Smooth muscle cell (in vitro differentiated cells): ENCODE measurements around the gene GRK3. TPM values are rescaled to one million over a fixed set of nuclear protein-coding genes. Genes with fewer than 3 reads are reported as not detected.
"Not testable (repeated sequence)": the region's sequence is repeated elsewhere in the genome, so short reads cannot be mapped to it uniquely, and the experiment has no call there.

Experiments
- DNase-seq: peaks from one replicate; lab custom pipeline; 2025; ENCODE audit not compliant: unreplicated experiment; lab: John Stamatoyannopoulos, UW
- H2AFZ ChIP-seq: fragments of 200-600 bp; sonication (generic); 2 replicates; pipeline ENCODE4 v1.6.0; 2016; ENCODE audit warnings: antibody characterized with exemption, low read depth, mild to moderate bottlenecking
- H3F3A ChIP-seq: fragments of 200-600 bp; sonication (generic); 2 replicates; pipeline ENCODE4 v1.6.0; 2017; ENCODE audit warnings: antibody characterized with exemption, low read depth
- H3K27ac ChIP-seq: fragments of 200-600 bp; sonication (generic); 2 replicates; pipeline ENCODE4 v1.5.1; 2016; ENCODE audit warnings: low read depth, mild to moderate bottlenecking
- H3K27me3 ChIP-seq: fragments of 200-600 bp; sonication (generic); 2 replicates; pipeline ENCODE4 v1.6.1; 2016; ENCODE audit warnings: low read depth, mild to moderate bottlenecking
- H3K36me3 ChIP-seq: fragments of 200-600 bp; sonication (generic); 2 replicates; pipeline ENCODE4 v1.5.1; 2016; ENCODE audit warnings: low read depth
- H3K4me1 ChIP-seq: fragments of 200-600 bp; sonication (generic); 2 replicates; pipeline ENCODE4 v1.5.1; 2016; ENCODE audit warnings: low read depth
- H3K4me2 ChIP-seq: fragments of 200-600 bp; sonication (generic); 2 replicates; pipeline ENCODE4 v1.6.0; 2016; ENCODE audit warnings: mild to moderate bottlenecking
- H3K4me3 ChIP-seq: fragments of 200-600 bp; sonication (generic); 2 replicates; pipeline ENCODE4 v1.5.1; 2016; ENCODE audit warnings: mild to moderate bottlenecking
- H3K79me2 ChIP-seq: fragments of 200-600 bp; sonication (generic); 2 replicates; pipeline ENCODE4 v1.6.0; 2016; ENCODE audit warnings: low read depth, mild to moderate bottlenecking
- H3K9ac ChIP-seq: fragments of 200-600 bp; sonication (generic); 2 replicates; pipeline ENCODE4 v1.6.0; 2016; ENCODE audit warnings: low read depth
- H3K9me3 ChIP-seq: fragments of 200-600 bp; sonication (generic); replicated peaks from 2 replicates; pipeline ENCODE4 v1.5.1; 2016; ENCODE audit warnings: low read depth
- H4K20me1 ChIP-seq: fragments of 200-600 bp; sonication (generic); 2 replicates; pipeline ENCODE4 v1.6.0; 2016; ENCODE audit warnings: low read depth
- CTCF ChIP-seq: fragments of 200-600 bp; sonication (generic); IDR thresholded peaks from 2 replicates; pipeline ENCODE4 v1.5.1; 2017; ENCODE audit warnings: borderline replicate concordance, mild to moderate bottlenecking, antibody characterized with exemption; ENCODE audit not compliant: insufficient read depth, poor library complexity, severe bottlenecking
- WGBS: methylation state at CpG from one replicate; pipeline ENCODE4 v1.1.7; 2016; ENCODE audit warnings: low lambda C conversion rate; 5-methylcytosine and 5-hydroxymethylcytosine counted together
- polyA plus RNA-seq: library from polyadenylated mRNA; unstranded; fragments of >200 nt; fragmentation: Nextera tagmentation; extraction: Ambion mirVana; gene quantifications from 2 replicates; pipeline ENCODE4 v1.2.1, GENCODE V29; 2016
- total RNA-seq: library from RNA; depleted of rRNA; stranded (reverse); fragments of >200 nt; gene quantifications from 2 replicates; pipeline ENCODE4 v1.2.3, GENCODE V29; 2014

Gene GRK3
- total and polyA plus RNA-seq, 2 experiments from 2014 or later: 1.0 to 4.6 TPM

GRCh38 chr22:25589664-25590063 lies 25.2 kb downstream of the GRK3 start:
- not testable (repeated sequence) for H3F3A ChIP-seq, H3K4me1 ChIP-seq, H3K4me3 ChIP-seq, DNase-seq, H4K20me1 ChIP-seq, H3K9ac ChIP-seq, H3K9me3 ChIP-seq, H3K4me2 ChIP-seq, H2AFZ ChIP-seq, H3K27ac ChIP-seq, H3K36me3 ChIP-seq, H3K79me2 ChIP-seq, H3K27me3 ChIP-seq
- WGBS: 94% methylated on average over 4 of the region's 4 CpGs

DNA sequence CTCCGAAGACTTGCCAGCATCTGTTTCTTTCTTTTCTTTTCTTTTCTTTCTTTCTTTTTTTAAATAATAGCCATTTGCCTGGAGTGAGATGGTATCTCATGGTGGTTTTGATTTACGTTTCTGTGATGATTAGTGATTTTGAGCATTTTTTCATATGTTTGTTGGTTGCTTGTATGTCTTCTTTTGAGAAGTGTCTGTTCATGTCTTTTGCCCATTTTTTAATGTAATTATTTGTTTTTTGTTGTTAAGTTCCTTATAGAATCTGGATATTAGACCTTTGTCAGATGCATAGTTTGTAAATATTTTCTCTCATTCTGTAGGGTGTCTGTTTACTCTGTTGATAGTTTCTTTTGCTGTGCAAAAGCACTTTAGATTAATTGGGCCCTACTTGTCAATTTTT lies 28.8 kb downstream of the GRK3 start:
- not testable (repeated sequence) for H3K9me3 ChIP-seq, H3K4me1 ChIP-seq, H3K9ac ChIP-seq, H3K27me3 ChIP-seq, H3K4me2 ChIP-seq, H3K4me3 ChIP-seq, H3K27ac ChIP-seq, H2AFZ ChIP-seq, H4K20me1 ChIP-seq, DNase-seq, H3K36me3 ChIP-seq, H3K79me2 ChIP-seq, H3F3A ChIP-seq
- 96% methylated on average over 2 of the region's 2 CpGs for WGBS

DNA sequence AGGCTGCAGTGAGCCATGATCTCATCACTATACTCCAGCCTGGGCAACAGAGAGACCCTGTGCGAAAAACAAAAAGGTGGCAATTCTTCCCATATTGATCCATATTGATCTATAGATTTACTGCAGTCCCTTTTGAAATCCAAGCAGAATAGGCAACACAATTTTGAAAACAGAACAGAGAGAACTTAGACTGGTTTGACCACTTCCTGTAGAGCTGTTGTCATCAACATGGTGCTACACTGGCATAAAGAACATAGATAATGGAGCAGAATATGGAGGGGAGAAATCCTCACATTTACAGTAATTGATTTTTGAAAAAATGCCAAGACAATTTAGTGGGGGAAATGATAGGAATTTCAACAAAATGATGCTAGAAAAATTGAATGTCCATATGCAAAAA lies 34.1 kb downstream of the GRK3 start:
- Histone ChIP-seq H3K4me1 (no peaks in the 10 kb centered on the region), H3K27ac (no peak overlapping the region)
- 100% methylated on average over 1 of the region's 1 CpG for WGBS

GRCh38 chr22:25602445-25602844 lies 38.0 kb downstream of the GRK3 start:
- no peaks in the 10 kb centered on the region for H3K9me3 ChIP-seq
- H3K36me3 ChIP-seq: no peaks in the 10 kb centered on the region
- no peaks in the 10 kb centered on the region for H3F3A ChIP-seq
- DNase-seq: no peak
- no peak overlapping the region for H3K4me2 ChIP-seq
- no peak overlapping the region for H2AFZ ChIP-seq
- H4K20me1 ChIP-seq: no peaks in the 10 kb centered on the region
- no peak overlapping the region for H3K27ac ChIP-seq
- H3K79me2 ChIP-seq: no peaks in the 10 kb centered on the region
- no peaks in the 10 kb centered on the region for H3K4me1 ChIP-seq
- TF ChIP-seq CTCF: no peak
- H3K9ac ChIP-seq: no peak overlapping the region
- 88% methylated on average over 2 of the region's 2 CpGs for WGBS
- H3K27me3 ChIP-seq: no peaks in the 10 kb centered on the region
- H3K4me3 ChIP-seq: no peak overlapping the region

More for the DNA sequence above, 34.1 kb downstream of the GRK3 start:
- Histone ChIP-seq H3K4me3 (no peak overlapping the region), H3F3A (no peaks in the 10 kb centered on the region), H3K27me3 (no peaks in the 10 kb centered on the region), H3K9me3 (no peaks in the 10 kb centered on the region), H3K4me2 (no peak overlapping the region), H3K9ac (no peak overlapping the region), H3K36me3 (no peaks in the 10 kb centered on the region), H4K20me1 (no peaks in the 10 kb centered on the region), H2AFZ (no peak overlapping the region), H3K79me2 (no peaks in the 10 kb centered on the region)
- no peak for DNase-seq
- TF ChIP-seq CTCF: no peak

GRCh38 chr22:25602916-25603315 lies 38.4 kb downstream of the GRK3 start:
- H3K79me2 ChIP-seq: no peaks in the 10 kb centered on the region
- no peaks in the 10 kb centered on the region for H3K9me3 ChIP-seq
- no peak overlapping the region for H3K4me2 ChIP-seq
- H3K27ac ChIP-seq: no peak overlapping the region
- no peaks in the 10 kb centered on the region for H3F3A ChIP-seq
- no peaks in the 10 kb centered on the region for H4K20me1 ChIP-seq
- no peak for TF ChIP-seq CTCF
- H3K36me3 ChIP-seq: no peaks in the 10 kb centered on the region
- DNase-seq: no peak
- H3K4me1 ChIP-seq: no peaks in the 10 kb centered on the region
- H3K4me3 ChIP-seq: no peak overlapping the region
- 84% methylated on average over 6 of the region's 6 CpGs for WGBS
- no peaks in the 10 kb centered on the region for H3K27me3 ChIP-seq
- no peak overlapping the region for H3K9ac ChIP-seq
- H2AFZ ChIP-seq: no peak overlapping the region

- not testable (repeated sequence) for H3K9me3 ChIP-seq, H3K4me2 ChIP-seq, H3K27ac ChIP-seq, H3F3A ChIP-seq, H3K4me3 ChIP-seq, H3K27me3 ChIP-seq, H3K79me2 ChIP-seq, H4K20me1 ChIP-seq, DNase-seq, H3K4me1 ChIP-seq, H3K36me3 ChIP-seq, H3K9ac ChIP-seq, H2AFZ ChIP-seq
- WGBS: 95% methylated on average over 3 of the region's 3 CpGs
Measured at GRCh38 chr22:25605146-25605545, 40.7 kb downstream of the GRK3 start.

DNA sequence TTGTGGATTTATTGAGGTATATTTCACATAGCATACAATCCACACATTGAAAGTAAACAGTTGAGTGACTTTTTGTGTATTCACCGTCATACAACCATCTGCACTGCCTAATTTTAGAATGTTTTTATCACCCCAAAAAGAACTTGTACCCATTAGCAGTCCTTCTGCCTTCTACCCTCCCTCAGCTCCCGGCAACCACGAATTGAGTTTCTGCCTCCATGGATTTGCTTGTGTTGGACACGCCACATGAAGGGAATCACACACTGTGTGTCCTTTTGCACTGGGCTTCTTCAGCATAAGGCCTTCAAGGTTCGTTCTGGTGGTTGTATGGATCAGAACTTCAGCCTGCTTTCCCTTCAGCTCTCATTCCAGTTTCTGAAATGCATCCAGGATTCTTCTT lies 41.1 kb downstream of the GRK3 start:
- H3K27ac ChIP-seq: not testable (repeated sequence)
- WGBS: 98% methylated on average over 5 of the region's 5 CpGs

More for the DNA sequence above, 41.1 kb downstream of the GRK3 start:
- not testable (repeated sequence) for H3K4me1 ChIP-seq, H3K9ac ChIP-seq, H3K36me3 ChIP-seq, H2AFZ ChIP-seq, H3F3A ChIP-seq, H3K79me2 ChIP-seq, H4K20me1 ChIP-seq, H3K27me3 ChIP-seq, DNase-seq, H3K9me3 ChIP-seq, H3K4me2 ChIP-seq, H3K4me3 ChIP-seq
